ENCODE data around the gene SMIM5. TPM values are rescaled to one million over a fixed set of nuclear protein-coding genes. Genes with fewer than 3 reads are reported as not detected.
A peak's percentile ranks its signal among the peaks of the same experiment; 100 is the strongest.

The SMIM5 gene
- total and polyA plus RNA-seq, 2 donors = 0.94 to 7.3 TPM

DNA sequence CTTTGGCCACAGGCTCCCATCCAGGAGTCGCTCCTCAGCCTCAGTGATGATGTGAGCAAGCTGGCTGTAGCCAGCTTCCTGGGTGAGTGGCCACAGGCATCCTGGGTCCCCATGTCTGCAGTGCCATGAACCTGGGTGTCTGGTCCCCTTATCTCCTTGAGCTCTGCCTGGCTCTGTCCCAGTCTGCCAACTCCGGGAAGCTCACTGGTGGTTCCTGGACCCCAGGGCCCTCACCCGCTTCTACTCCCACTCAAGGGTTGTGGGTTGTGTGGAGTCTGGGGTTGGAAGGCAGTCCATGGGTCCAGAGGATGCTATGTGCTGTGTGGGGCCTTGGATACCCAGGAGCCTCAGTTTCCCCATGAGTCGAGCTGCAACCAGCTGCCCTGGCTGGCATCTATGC, 11.7 kb upstream of the SMIM5 start:
- DNase-seq (ENCODE audit: low read depth in 6 of 9, low spot score in 9 of 9) = no peak
- WGBS = 96% methylated on average over 4 of the region's 4 CpGs
- H3K4me1 ChIP-seq (ENCODE audit: control insufficient read depth in 2 of 2, insufficient read depth in 2 of 2, low read length in 2 of 2) = no peaks in the 10 kb centered on the region

DNA sequence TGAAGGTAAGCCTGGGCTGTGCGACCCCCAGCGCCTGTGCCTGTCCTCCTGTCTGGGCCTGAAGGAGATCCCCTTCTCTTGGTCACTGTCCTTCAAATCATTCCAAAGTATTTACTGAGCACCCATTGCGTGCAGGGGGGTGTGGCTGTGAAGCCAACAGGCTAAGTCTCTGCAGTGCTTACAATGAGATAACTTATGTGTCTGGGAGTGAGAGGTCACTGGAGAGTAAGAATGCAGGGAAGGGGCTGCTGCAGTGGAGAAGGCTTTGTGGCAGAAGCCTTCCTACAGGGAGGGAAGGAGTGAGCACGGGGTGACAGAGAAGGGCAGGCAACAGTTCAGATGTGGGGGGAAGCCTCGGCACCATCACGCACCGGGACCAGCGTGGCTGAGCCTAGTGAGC, 11.2 kb upstream of the SMIM5 start:
- Histone ChIP-seq H3K9me3 (ENCODE audit: control insufficient read depth in 2 of 2, insufficient read depth in 1 of 2, low read length in 1 of 2) (no peaks in the 10 kb centered on the region), H3K27ac (ENCODE audit: low read depth in 1 of 2, low read length in 1 of 2) (no peak overlapping the region), H3K4me1 (ENCODE audit: control insufficient read depth in 2 of 2, insufficient read depth in 2 of 2, low read length in 2 of 2) (no peaks in the 10 kb centered on the region), H3K27me3 (ENCODE audit: control insufficient read depth in 2 of 2, insufficient read depth in 1 of 2, low read length in 1 of 2) (no peaks in the 10 kb centered on the region), H3K4me3 (ENCODE audit: low read length in 2 of 2) (no peak overlapping the region), H3K36me3 (ENCODE audit: control insufficient read depth in 2 of 2, insufficient read depth in 2 of 2, low read length in 1 of 2) (peaks cover 39 to 66% of the 10 kb centered on the region in 2 donors)
- DNase-seq (ENCODE audit: low read depth in 6 of 9, low spot score in 9 of 9) = no peak
- WGBS = 96% methylated on average over 8 of the region's 8 CpGs

More for the DNA sequence above, 11.7 kb upstream of the SMIM5 start:
- H3K27me3 ChIP-seq (ENCODE audit: control insufficient read depth in 2 of 2, insufficient read depth in 1 of 2, low read length in 1 of 2) = no peaks in the 10 kb centered on the region
- H3K36me3 ChIP-seq (ENCODE audit: control insufficient read depth in 2 of 2, insufficient read depth in 2 of 2, low read length in 1 of 2) = peaks cover 35 to 67% of the 10 kb centered on the region in 2 donors
- H3K27ac ChIP-seq (ENCODE audit: low read depth in 1 of 2, low read length in 1 of 2) = no peak overlapping the region
- no peaks in the 10 kb centered on the region for H3K9me3 ChIP-seq (ENCODE audit: control insufficient read depth in 2 of 2, insufficient read depth in 1 of 2, low read length in 1 of 2)
- H3K4me3 ChIP-seq (ENCODE audit: low read length in 2 of 2) = no peak overlapping the region

DNA sequence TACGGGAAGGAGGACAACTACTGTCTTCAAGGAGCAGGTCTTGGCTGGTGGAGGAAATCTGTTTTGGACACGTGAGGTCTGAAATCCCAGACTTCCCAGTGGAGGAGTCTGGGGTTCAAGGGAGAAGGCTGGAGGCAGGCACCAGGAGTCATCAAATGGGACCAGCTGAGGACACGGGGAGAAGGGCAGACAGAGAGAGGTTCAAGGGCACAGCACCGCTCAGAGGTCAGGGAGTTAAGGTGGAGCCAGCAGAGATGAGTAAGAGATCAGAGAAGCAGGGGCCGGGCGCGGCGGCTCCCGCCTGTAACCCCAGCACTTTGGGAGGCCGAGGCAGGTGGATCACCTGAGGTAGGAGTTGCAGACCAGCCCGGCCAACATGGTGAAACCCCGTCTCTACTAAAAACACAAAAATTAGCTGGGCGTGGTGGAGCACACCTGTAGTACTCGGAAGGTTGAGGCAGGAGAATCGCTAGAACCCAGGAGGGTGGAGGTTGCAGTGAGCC, 10.4 kb upstream of the SMIM5 start:
- Histone ChIP-seq H3K9me3 (ENCODE audit: control insufficient read depth in 2 of 2, insufficient read depth in 1 of 2, low read length in 1 of 2) (no peaks in the 10 kb centered on the region), H3K36me3 (ENCODE audit: control insufficient read depth in 2 of 2, insufficient read depth in 2 of 2, low read length in 1 of 2) (peaks cover 38 to 62% of the 10 kb centered on the region in 2 donors), H3K27ac (ENCODE audit: low read depth in 1 of 2, low read length in 1 of 2) (no peak overlapping the region), H3K4me1 (ENCODE audit: control insufficient read depth in 2 of 2, insufficient read depth in 2 of 2, low read length in 2 of 2) (no peaks in the 10 kb centered on the region), H3K27me3 (ENCODE audit: control insufficient read depth in 2 of 2, insufficient read depth in 1 of 2, low read length in 1 of 2) (no peaks in the 10 kb centered on the region), H3K4me3 (ENCODE audit: low read length in 2 of 2) (no peak overlapping the region)
- DNase-seq (ENCODE audit: low read depth in 6 of 9, low spot score in 9 of 9) = no peak
- WGBS = 93% methylated on average over 15 of the region's 15 CpGs

DNA sequence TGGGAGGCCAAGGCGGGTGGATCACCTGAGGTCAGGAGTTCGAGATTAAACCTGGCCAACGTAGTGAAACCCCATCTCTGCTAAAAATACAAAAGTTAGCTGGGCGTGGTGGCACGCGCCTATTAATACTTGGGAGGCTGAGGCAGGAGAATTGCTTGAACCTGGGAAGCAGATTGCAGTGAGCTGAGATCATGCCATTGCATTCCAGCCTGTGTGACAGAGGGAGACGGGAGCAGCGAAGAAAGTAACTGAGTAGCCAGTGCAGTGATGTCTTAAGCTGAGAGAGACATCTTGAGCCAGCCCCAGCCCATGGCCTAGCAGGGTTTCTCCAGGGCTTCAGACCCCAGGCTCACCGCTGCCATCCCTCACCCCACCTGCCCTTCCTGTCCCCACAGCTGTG, 9.8 kb upstream of the SMIM5 start:
- H3K36me3 ChIP-seq (ENCODE audit: control insufficient read depth in 2 of 2, insufficient read depth in 2 of 2, low read length in 1 of 2) = peaks cover 35 to 57% of the 10 kb centered on the region in 2 donors
- H3K4me1 ChIP-seq (ENCODE audit: control insufficient read depth in 2 of 2, insufficient read depth in 2 of 2, low read length in 2 of 2) = no peaks in the 10 kb centered on the region
- no peaks in the 10 kb centered on the region for H3K27me3 ChIP-seq (ENCODE audit: control insufficient read depth in 2 of 2, insufficient read depth in 1 of 2, low read length in 1 of 2)
- 98% methylated on average over 9 of the region's 9 CpGs for WGBS
- H3K4me3 ChIP-seq (ENCODE audit: low read length in 2 of 2) = no peak overlapping the region
- no peak overlapping the region for H3K27ac ChIP-seq (ENCODE audit: low read depth in 1 of 2, low read length in 1 of 2)
- H3K9me3 ChIP-seq (ENCODE audit: control insufficient read depth in 2 of 2, insufficient read depth in 1 of 2, low read length in 1 of 2) = no peaks in the 10 kb centered on the region
- no peak for DNase-seq (ENCODE audit: low read depth in 6 of 9, low spot score in 9 of 9)

DNA sequence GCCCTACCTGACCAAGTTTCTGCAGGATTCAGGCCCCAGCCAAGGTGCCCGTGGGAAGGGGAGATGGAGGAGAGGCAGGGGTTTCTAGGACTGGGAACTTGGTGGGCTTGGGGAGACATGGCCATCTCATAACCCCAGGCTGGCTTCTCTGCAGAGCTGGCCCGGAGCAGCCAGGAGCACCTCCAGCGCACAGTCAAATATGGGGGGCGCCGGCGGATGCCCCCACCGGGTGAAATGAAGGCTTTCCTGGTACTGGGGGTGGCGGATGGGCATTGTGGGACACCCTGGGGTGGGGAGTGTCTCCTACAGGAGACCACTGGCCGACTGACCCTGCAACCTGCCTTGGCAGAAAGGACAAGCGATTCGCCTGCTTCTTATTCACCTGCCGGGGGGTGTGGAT, 9.2 kb upstream of the SMIM5 start:
- DNase-seq (ENCODE audit: low read depth in 6 of 9, low spot score in 9 of 9) = no peak
- Histone ChIP-seq H3K9me3 (ENCODE audit: control insufficient read depth in 2 of 2, insufficient read depth in 1 of 2, low read length in 1 of 2) (no peaks in the 10 kb centered on the region), H3K27ac (ENCODE audit: low read depth in 1 of 2, low read length in 1 of 2) (no peak overlapping the region), H3K4me3 (ENCODE audit: low read length in 2 of 2) (no peak overlapping the region), H3K36me3 (ENCODE audit: control insufficient read depth in 2 of 2, insufficient read depth in 2 of 2, low read length in 1 of 2) (peaks cover 32 to 55% of the 10 kb centered on the region in 2 donors), H3K4me1 (ENCODE audit: control insufficient read depth in 2 of 2, insufficient read depth in 2 of 2, low read length in 2 of 2) (no peaks in the 10 kb centered on the region), H3K27me3 (ENCODE audit: control insufficient read depth in 2 of 2, insufficient read depth in 1 of 2, low read length in 1 of 2) (no peaks in the 10 kb centered on the region)
- 97% methylated on average over 12 of the region's 12 CpGs for WGBS

DNA sequence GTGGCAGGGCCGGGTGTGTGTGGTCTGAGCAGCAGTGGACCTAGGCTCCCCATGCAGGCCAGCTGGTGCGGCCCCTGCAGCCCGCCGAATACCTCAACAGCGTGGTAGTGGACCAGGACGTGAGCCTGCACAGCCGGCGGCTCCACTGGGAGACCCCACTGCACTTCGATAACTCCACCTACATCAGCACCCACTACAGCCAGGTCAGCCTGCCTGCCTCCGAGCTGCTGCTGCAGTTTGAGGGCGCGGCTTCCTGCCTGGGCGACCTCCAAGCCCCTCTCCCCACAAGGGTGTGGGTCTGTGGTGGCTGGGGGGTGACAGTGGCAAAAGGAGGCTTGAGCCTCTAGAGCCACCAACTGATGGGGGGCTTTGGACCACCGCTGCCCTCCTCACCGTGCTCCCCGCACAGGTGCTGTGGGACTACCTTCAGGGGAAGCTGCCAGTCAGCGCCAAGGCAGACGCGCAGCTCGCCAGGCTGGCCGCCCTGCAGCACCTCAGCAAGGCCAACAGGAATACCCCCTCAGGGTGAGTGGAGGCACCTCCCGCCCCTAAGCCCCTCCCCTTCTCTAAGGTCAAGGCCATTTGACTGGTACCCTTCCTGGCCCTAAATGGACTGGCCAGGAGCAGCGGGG, 8.4 kb upstream of the SMIM5 start:
- Histone ChIP-seq H3K27ac (ENCODE audit: low read depth in 1 of 2, low read length in 1 of 2) (no peak overlapping the region), H3K36me3 (ENCODE audit: control insufficient read depth in 2 of 2, insufficient read depth in 2 of 2, low read length in 1 of 2) (peaks cover 31 to 47% of the 10 kb centered on the region in 2 donors)
- DNase-seq (ENCODE audit: low read depth in 6 of 9, low spot score in 9 of 9) = no peak

DNA sequence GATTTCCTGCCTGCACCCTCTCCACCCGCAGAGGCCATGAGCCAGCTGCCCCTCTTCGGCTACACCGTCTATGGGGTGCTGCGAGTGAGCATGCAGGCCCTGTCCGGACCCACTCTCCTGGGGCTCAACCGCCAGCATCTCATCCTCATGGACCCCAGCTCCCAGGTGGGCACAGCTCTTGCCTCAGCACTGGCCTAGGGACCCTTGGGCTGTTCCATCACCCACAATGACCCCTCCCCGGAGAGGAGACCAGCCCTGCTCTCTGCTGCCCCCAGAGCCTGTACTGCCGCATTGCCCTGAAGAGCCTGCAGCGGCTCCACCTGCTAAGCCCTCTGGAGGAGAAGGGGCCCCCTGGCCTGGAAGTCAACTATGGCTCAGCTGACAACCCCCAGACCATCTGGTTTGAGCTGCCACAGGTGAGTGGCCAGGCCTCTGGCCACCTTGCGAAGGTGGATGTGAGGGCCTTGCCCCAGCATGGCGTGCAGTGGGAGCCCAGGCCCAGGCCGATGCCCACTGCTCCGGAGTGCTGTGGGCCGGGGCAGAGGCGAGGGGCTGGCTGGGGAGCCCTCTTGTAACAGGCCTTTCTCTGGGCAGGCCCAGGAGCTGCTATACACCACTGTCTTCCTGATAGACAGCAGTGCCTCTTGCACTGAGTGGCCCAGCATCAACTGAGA, 7.3 kb upstream of the SMIM5 start:
- H3K4me1 ChIP-seq (ENCODE audit: control insufficient read depth in 2 of 2, insufficient read depth in 2 of 2, low read length in 2 of 2) = no peaks in the 10 kb centered on the region
- H3K36me3 ChIP-seq (ENCODE audit: control insufficient read depth in 2 of 2, insufficient read depth in 2 of 2, low read length in 1 of 2) = peaks cover 28 to 43% of the 10 kb centered on the region in 2 donors
- no peaks in the 10 kb centered on the region for H3K9me3 ChIP-seq (ENCODE audit: control insufficient read depth in 2 of 2, insufficient read depth in 1 of 2, low read length in 1 of 2)
- no peak overlapping the region for H3K27ac ChIP-seq (ENCODE audit: low read depth in 1 of 2, low read length in 1 of 2)
- no peak overlapping the region for H3K4me3 ChIP-seq (ENCODE audit: low read length in 2 of 2)
- whole genome bisulfite sequencing = 96% methylated on average over 15 of the region's 15 CpGs
- H3K27me3 ChIP-seq (ENCODE audit: control insufficient read depth in 2 of 2, insufficient read depth in 1 of 2, low read length in 1 of 2) = no peaks in the 10 kb centered on the region
- DNase-seq (ENCODE audit: low read depth in 6 of 9, low spot score in 9 of 9) = peak in 2 of 9 donors; percentile 28 to 40

More for the DNA sequence above, 8.4 kb upstream of the SMIM5 start:
- no peaks in the 10 kb centered on the region for H3K9me3 ChIP-seq (ENCODE audit: control insufficient read depth in 2 of 2, insufficient read depth in 1 of 2, low read length in 1 of 2)
- H3K4me1 ChIP-seq (ENCODE audit: control insufficient read depth in 2 of 2, insufficient read depth in 2 of 2, low read length in 2 of 2) = no peaks in the 10 kb centered on the region
- 94% methylated on average over 23 of the region's 23 CpGs for WGBS
- H3K27me3 ChIP-seq (ENCODE audit: control insufficient read depth in 2 of 2, insufficient read depth in 1 of 2, low read length in 1 of 2) = no peaks in the 10 kb centered on the region
- no peak overlapping the region for H3K4me3 ChIP-seq (ENCODE audit: low read length in 2 of 2)

DNA sequence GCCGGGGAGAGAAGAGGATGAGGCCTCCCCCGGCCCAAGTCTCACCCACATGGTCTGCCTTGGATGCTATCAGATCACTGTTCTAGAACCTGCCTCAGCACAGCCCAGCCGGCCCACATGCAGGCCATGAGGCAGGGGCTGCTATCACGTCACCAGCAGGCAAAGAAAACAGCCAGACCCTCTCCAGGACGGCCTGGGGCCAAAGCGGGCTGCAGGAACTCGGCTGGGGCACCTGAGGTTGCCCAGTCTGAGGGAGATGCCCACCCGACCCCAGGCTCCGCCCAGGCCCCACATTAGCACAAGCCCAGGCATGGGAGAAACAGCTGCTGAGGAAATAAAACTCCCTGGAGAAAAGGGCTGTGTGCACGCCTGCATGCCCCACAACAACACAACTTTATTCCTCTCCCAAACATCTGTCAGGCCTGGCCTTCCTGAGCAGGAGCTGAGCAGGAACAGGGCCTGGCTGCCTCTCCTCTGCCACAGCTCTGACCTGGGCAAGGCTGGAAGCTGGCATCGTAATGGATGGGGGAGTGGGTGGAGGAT, 6.7 kb upstream of the SMIM5 start:
- DNase-seq (ENCODE audit: low read depth in 6 of 9, low spot score in 9 of 9) = no peak
- H3K27me3 ChIP-seq (ENCODE audit: control insufficient read depth in 2 of 2, insufficient read depth in 1 of 2, low read length in 1 of 2) = no peaks in the 10 kb centered on the region
- no peak overlapping the region for H3K27ac ChIP-seq (ENCODE audit: low read depth in 1 of 2, low read length in 1 of 2)
- no peaks in the 10 kb centered on the region for H3K4me1 ChIP-seq (ENCODE audit: control insufficient read depth in 2 of 2, insufficient read depth in 2 of 2, low read length in 2 of 2)
- H3K9me3 ChIP-seq (ENCODE audit: control insufficient read depth in 2 of 2, insufficient read depth in 1 of 2, low read length in 1 of 2) = no peaks in the 10 kb centered on the region
- H3K36me3 ChIP-seq (ENCODE audit: control insufficient read depth in 2 of 2, insufficient read depth in 2 of 2, low read length in 1 of 2) = peaks cover 28 to 46% of the 10 kb centered on the region in 2 donors
- no peak overlapping the region for H3K4me3 ChIP-seq (ENCODE audit: low read length in 2 of 2)
- WGBS = 92% methylated on average over 11 of the region's 11 CpGs

DNA sequence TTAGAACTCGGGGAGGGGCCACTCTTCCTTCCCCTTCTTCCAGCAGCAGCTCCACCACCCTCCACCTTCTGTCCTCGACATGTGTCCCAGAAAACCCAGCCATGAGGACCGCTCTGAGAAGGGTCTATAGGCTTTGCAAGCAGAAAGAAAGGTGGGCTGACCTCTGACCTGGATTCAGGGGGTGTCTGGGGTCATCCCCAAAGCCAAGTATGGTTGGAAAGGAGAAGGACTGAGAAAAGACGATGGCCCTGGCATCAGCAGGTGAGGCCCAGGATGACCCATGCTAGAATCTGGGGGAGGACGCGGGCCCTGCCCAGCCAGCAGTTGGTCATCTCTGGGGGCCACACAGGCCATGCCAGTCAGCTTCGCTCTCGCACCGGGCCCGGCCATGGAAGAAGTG, 6.1 kb upstream of the SMIM5 start:
- no peak overlapping the region for H3K27ac ChIP-seq (ENCODE audit: low read depth in 1 of 2, low read length in 1 of 2)
- no peak overlapping the region for H3K4me3 ChIP-seq (ENCODE audit: low read length in 2 of 2)
- no peaks in the 10 kb centered on the region for H3K4me1 ChIP-seq (ENCODE audit: control insufficient read depth in 2 of 2, insufficient read depth in 2 of 2, low read length in 2 of 2)
- no peaks in the 10 kb centered on the region for H3K27me3 ChIP-seq (ENCODE audit: control insufficient read depth in 2 of 2, insufficient read depth in 1 of 2, low read length in 1 of 2)
- no peaks in the 10 kb centered on the region for H3K9me3 ChIP-seq (ENCODE audit: control insufficient read depth in 2 of 2, insufficient read depth in 1 of 2, low read length in 1 of 2)
- 96% methylated on average over 10 of the region's 10 CpGs for WGBS
- peaks cover 28 to 41% of the 10 kb centered on the region in 2 donors for H3K36me3 ChIP-seq (ENCODE audit: control insufficient read depth in 2 of 2, insufficient read depth in 2 of 2, low read length in 1 of 2)
- no peak for DNase-seq (ENCODE audit: low read depth in 6 of 9, low spot score in 9 of 9)

Data from thymus (tissue), 11 donors.